Colon (tissue), 2 donors: Measurements from ENCODE around the gene RADIL.

ENCODE experiments used
- FAIRE-seq: peaks from 2 replicates; lab custom pipeline; 2012; peaks lifted over from hg19 to GRCh38; lab: Jason Lieb, UNC
- donor health status: control.
- donor health status: control.

Gene RADIL

GRCh38 chr7:4831723-4832495 lies 51.6 kb downstream of the RADIL start:
- no peak for FAIRE-seq

GRCh38 chr7:4830176-4830575 lies 53.3 kb downstream of the RADIL start:
- no peak for FAIRE-seq

GRCh38 chr7:4828720-4829383 lies 54.7 kb downstream of the RADIL start:
- FAIRE-seq, result no peak

GRCh38 chr7:4825081-4825480 lies 58.4 kb downstream of the RADIL start:
- no peak for FAIRE-seq

GRCh38 chr7:4824120-4824775 lies 59.3 kb downstream of the RADIL start:
- no peak for FAIRE-seq

- FAIRE-seq, result no peak
Measured at GRCh38 chr7:4823441-4824119, 59.9 kb downstream of the RADIL start.

GRCh38 chr7:4822677-4823076 lies 60.8 kb downstream of the RADIL start:
- no peak for FAIRE-seq

- FAIRE-seq, result no peak
Measured at GRCh38 chr7:4820967-4821471, 62.5 kb downstream of the RADIL start.

- FAIRE-seq, result no peak
Measured at GRCh38 chr7:4820405-4820966, 63.0 kb downstream of the RADIL start.

GRCh38 chr7:4819560-4820404 lies 63.7 kb downstream of the RADIL start:
- FAIRE-seq, result no peak

- FAIRE-seq, result no peak
Measured at GRCh38 chr7:4818000-4818794, 65.3 kb downstream of the RADIL start.

GRCh38 chr7:4817178-4817901 lies 66.2 kb downstream of the RADIL start:
- no peak for FAIRE-seq

- no peak for FAIRE-seq
Measured at GRCh38 chr7:4816419-4817080, 67.0 kb downstream of the RADIL start.

- no peak for FAIRE-seq
Measured at GRCh38 chr7:4815609-4816418, 67.7 kb downstream of the RADIL start.

- FAIRE-seq, result no peak
Measured at GRCh38 chr7:4815121-4815520, 68.4 kb downstream of the RADIL start.

GRCh38 chr7:4814433-4814832 lies 69.1 kb downstream of the RADIL start:
- FAIRE-seq, result no peak

- FAIRE-seq, result no peak
Measured at GRCh38 chr7:4809666-4810065, 73.8 kb downstream of the RADIL start.

GRCh38 chr7:4809091-4809591 lies 74.4 kb downstream of the RADIL start:
- no peak for FAIRE-seq
